Mesenchymal stem cell (in vitro differentiated cells and primary cell): ENCODE data around the gene OR2Z1.

Experiments
- DNase-seq: peaks from one replicate; pipeline ENCODE4 v3.0.0-alpha.2; 2013
- H2AFZ ChIP-seq: one replicate; pipeline ENCODE4 v1.6.1; 2013; ENCODE audit warnings: low read depth, mild to moderate bottlenecking, control low read depth, inconsistent platforms, low read length, moderate library complexity
- H2AK5ac ChIP-seq: 2 replicates; pipeline ENCODE4 v1.6.1; 2013; ENCODE audit warnings: low read length, moderate library complexity, mild to moderate bottlenecking, inconsistent platforms; ENCODE audit not compliant: severe bottlenecking
- H2BK120ac ChIP-seq: one replicate; pipeline ENCODE4 v1.6.1; 2013; ENCODE audit warnings: low read depth, mild to moderate bottlenecking, inconsistent platforms, low read length, moderate library complexity
- H2BK12ac ChIP-seq, 2 experiments: one replicate each; pipeline ENCODE4 v1.6.1; 2013; ENCODE audit warnings: inconsistent platforms in 2 of 2, low read length in 2 of 2, mild to moderate bottlenecking in 2 of 2, moderate library complexity in 2 of 2, control low read depth in 1 of 2
- H2BK15ac ChIP-seq: one replicate; pipeline ENCODE4 v1.6.1; 2013; ENCODE audit warnings: mild to moderate bottlenecking, low read depth, inconsistent platforms; ENCODE audit not compliant: poor library complexity, severe bottlenecking
- H2BK5ac ChIP-seq: 2 replicates; pipeline ENCODE4 v1.6.1; 2013; ENCODE audit warnings: low read depth, mild to moderate bottlenecking, low read length, control low read depth, inconsistent platforms; ENCODE audit not compliant: poor library complexity, severe bottlenecking
- H3K14ac ChIP-seq, 2 experiments: one replicate each; pipeline ENCODE4 v1.6.1; 2013; ENCODE audit warnings: inconsistent platforms in 2 of 2, low read length in 2 of 2, control low read depth in 1 of 2, mild to moderate bottlenecking in 1 of 2, moderate library complexity in 1 of 2
- H3K18ac ChIP-seq, 2 experiments: one replicate each; pipeline ENCODE4 v1.6.1; 2013; ENCODE audit warnings: inconsistent platforms in 2 of 2, low read length in 2 of 2, control low read depth in 1 of 2, low read depth in 1 of 2, mild to moderate bottlenecking in 1 of 2
- H3K23ac ChIP-seq, 2 experiments: one replicate each; pipeline ENCODE4 v1.6.1; 2013; ENCODE audit warnings: inconsistent platforms in 2 of 2, low read length in 2 of 2, mild to moderate bottlenecking in 2 of 2, moderate library complexity in 2 of 2, control low read depth in 1 of 2
- H3K27ac ChIP-seq: 2 replicates; pipeline ENCODE4 v1.5.1; 2013; ENCODE audit warnings: mild to moderate bottlenecking, moderate library complexity, low read length, control low read depth, inconsistent platforms; ENCODE audit not compliant: poor library complexity, severe bottlenecking
- H3K27me3 ChIP-seq, 2 experiments: 2 replicates each; pipeline versions ENCODE4 v1.6.1 to v1.7.0; 2013; ENCODE audit warnings: low read length in 2 of 2, mild to moderate bottlenecking in 2 of 2, moderate library complexity in 2 of 2, control low read depth in 1 of 2, inconsistent platforms in 1 of 2; ENCODE audit not compliant: control insufficient read depth in 1 of 2, insufficient read depth in 1 of 2
- H3K36me3 ChIP-seq, 2 experiments: 2 replicates each; pipeline versions ENCODE4 v1.6.1 to v1.7.0; 2013; ENCODE audit warnings: low read length in 2 of 2, control low read depth in 1 of 2, inconsistent platforms in 1 of 2, low read depth in 1 of 2, mild to moderate bottlenecking in 1 of 2; ENCODE audit not compliant: insufficient read depth in 2 of 2, control insufficient read depth in 1 of 2
- H3K4ac ChIP-seq, 2 experiments: one replicate each; pipeline ENCODE4 v1.6.1; 2013; ENCODE audit warnings: inconsistent platforms in 2 of 2, low read length in 2 of 2, mild to moderate bottlenecking in 2 of 2, moderate library complexity in 2 of 2, control low read depth in 1 of 2, low read depth in 1 of 2
- H3K4me1 ChIP-seq: 2 replicates; pipeline ENCODE4 v1.6.1; 2013; ENCODE audit warnings: low read depth, low read length, control low read depth; ENCODE audit not compliant: control insufficient read depth, insufficient read depth
- H3K4me2 ChIP-seq: 2 replicates; pipeline ENCODE4 v1.6.1; 2013; ENCODE audit warnings: low read length, mild to moderate bottlenecking, inconsistent platforms; ENCODE audit not compliant: poor library complexity, severe bottlenecking
- H3K4me3 ChIP-seq, 2 experiments: 2 replicates each; pipeline versions ENCODE4 v1.5.1 to v1.7.0; 2013; ENCODE audit warnings: low read length in 2 of 2, mild to moderate bottlenecking in 2 of 2, control low read depth in 1 of 2, low read depth in 1 of 2; ENCODE audit not compliant: insufficient read depth in 1 of 2
- H3K79me1 ChIP-seq: replicated peaks from 2 replicates; pipeline ENCODE4 v1.6.1; 2013; ENCODE audit warnings: mild to moderate bottlenecking, control low read depth, low read length, inconsistent platforms; ENCODE audit not compliant: poor library complexity, severe bottlenecking
- H3K9ac ChIP-seq: 2 replicates; pipeline ENCODE4 v1.7.0; 2013; ENCODE audit warnings: mild to moderate bottlenecking, low read length, moderate library complexity
- H3K9me3 ChIP-seq: 2 replicates; pipeline ENCODE4 v1.7.0; 2013; ENCODE audit warnings: mild to moderate bottlenecking, low read length; ENCODE audit not compliant: control insufficient read depth
- H4K8ac ChIP-seq: one replicate; pipeline ENCODE4 v1.6.1; 2013; ENCODE audit warnings: inconsistent platforms, mild to moderate bottlenecking, low read length, moderate library complexity
- H4K91ac ChIP-seq: one replicate; pipeline ENCODE4 v1.6.1; 2013; ENCODE audit warnings: mild to moderate bottlenecking, low read length, inconsistent platforms
- WGBS: methylation state at CpG from one replicate; pipeline ENCODE4 v1.1.7; 2013; ENCODE audit warnings: mixed read lengths; 5-methylcytosine and 5-hydroxymethylcytosine counted together

The OR2Z1 gene

DNA sequence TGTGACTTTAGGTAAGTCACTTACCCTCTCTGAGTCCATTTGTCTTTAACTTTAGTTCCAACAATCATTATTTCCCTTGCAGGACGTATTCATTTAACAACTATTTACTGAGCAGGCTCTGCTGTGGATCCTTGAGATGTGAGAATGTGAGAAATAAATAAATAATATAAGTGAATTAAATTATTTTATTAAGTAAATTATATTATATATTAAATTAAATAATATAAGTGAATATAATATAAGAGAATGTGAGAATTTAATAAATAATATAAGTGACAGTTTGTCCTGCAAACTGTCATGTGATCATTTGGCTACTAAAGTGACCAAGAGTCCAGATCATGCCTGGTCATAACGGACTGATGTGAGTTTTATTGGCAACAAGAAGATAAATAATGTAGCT is 598 bp downstream of the OR2Z1 start:
- Histone ChIP-seq H4K91ac (no peak overlapping the region), H2BK5ac (no peak overlapping the region), H3K27ac (no peak overlapping the region), H3K79me1 (no peaks in the 10 kb centered on the region), H3K4me1 (no peaks in the 10 kb centered on the region), H3K9ac (no peak overlapping the region), H2BK120ac (no peak overlapping the region), H4K8ac (no peak overlapping the region), H2BK12ac (no peak overlapping the region), H3K36me3 (no peaks in the 10 kb centered on the region), H3K9me3 (peaks cover 14% of the 10 kb centered on the region), H3K27me3 (no peaks in the 10 kb centered on the region), H3K4me2 (no peak overlapping the region), H3K14ac (no peak overlapping the region), H2AK5ac (no peak overlapping the region), H3K18ac (no peak overlapping the region), H3K23ac (no peak overlapping the region), H3K4ac (no peak overlapping the region), H2BK15ac (no peak overlapping the region), H2AFZ (no peak overlapping the region), H3K4me3 (no peak overlapping the region)
- 38% methylated on average over 1 of the region's 2 CpGs for WGBS
- no peak for DNase-seq

DNA sequence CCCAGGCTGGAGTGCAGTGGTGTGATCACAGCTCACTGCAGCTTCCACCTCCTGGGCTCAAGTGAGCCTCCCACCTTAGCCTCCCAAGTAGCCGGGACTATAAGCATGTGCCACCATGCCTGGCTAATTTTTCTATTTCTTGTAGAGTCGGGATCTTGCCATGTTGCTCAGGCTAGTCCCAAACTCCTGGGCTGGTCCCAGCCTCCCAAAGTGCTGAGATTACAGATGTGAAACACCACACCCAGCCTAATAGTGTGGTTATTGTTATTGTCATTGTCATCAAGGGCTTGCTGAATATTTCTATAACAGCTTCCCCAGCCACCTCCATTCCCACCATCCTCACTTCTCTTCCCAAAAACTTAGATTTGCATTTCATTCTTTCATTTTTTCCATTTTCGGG is 2.8 kb downstream of the OR2Z1 start:
- Histone ChIP-seq H3K23ac (no peak overlapping the region), H2BK5ac (no peak overlapping the region), H3K9me3 (peaks cover 5% of the 10 kb centered on the region), H3K14ac (no peak overlapping the region), H3K9ac (no peak overlapping the region), H3K27ac (no peak overlapping the region), H3K27me3 (no peaks in the 10 kb centered on the region), H3K79me1 (no peaks in the 10 kb centered on the region), H2BK12ac (no peak overlapping the region), H3K4me3 (no peak overlapping the region), H3K4ac (no peak overlapping the region), H2AFZ (no peak overlapping the region), H3K4me2 (no peak overlapping the region), H2BK120ac (no peak overlapping the region), H3K36me3 (no peaks in the 10 kb centered on the region), H4K91ac (no peak overlapping the region), H2BK15ac (no peak overlapping the region), H2AK5ac (no peak overlapping the region), H3K4me1 (no peaks in the 10 kb centered on the region), H3K18ac (no peak overlapping the region), H4K8ac (no peak overlapping the region)
- 32% methylated on average over 2 of the region's 3 CpGs for WGBS
- no peak for DNase-seq

DNA sequence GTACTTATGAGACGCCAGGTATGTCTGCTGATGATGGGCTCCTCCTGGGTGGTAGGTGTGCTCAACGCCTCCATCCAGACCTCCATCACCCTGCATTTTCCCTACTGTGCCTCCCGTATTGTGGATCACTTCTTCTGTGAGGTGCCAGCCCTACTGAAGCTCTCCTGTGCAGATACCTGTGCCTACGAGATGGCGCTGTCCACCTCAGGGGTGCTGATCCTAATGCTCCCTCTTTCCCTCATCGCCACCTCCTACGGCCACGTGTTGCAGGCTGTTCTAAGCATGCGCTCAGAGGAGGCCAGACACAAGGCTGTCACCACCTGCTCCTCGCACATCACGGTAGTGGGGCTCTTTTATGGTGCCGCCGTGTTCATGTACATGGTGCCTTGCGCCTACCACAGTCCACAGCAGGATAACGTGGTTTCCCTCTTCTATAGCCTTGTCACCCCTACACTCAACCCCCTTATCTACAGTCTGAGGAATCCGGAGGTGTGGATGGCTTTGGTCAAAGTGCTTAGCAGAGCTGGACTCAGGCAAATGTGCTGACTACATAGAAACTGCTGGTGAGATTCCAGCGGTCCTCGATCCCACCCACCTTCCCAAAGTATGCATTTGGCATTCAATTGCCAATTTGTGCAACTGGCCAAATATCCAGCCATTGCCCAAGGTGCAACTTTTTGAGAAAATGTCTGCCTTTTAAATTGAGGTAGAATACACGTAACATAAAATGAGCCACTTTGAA is 10.2 kb downstream of the OR2Z1 start:
- no peak overlapping the region for H3K4ac ChIP-seq
- no peak overlapping the region for H3K14ac ChIP-seq
- H3K9ac ChIP-seq: no peak overlapping the region
- H3K27me3 ChIP-seq: no peaks in the 10 kb centered on the region
- H3K23ac ChIP-seq: no peak overlapping the region
- H2BK12ac ChIP-seq: no peak overlapping the region
- H3K4me3 ChIP-seq: no peak overlapping the region
- H4K8ac ChIP-seq: no peak overlapping the region
- no peak overlapping the region for H3K18ac ChIP-seq
- H2BK120ac ChIP-seq: no peak overlapping the region
- H3K4me1 ChIP-seq: no peaks in the 10 kb centered on the region
- DNase-seq: no peak
- H2AK5ac ChIP-seq: no peak overlapping the region
- no peak overlapping the region for H3K27ac ChIP-seq
- H3K9me3 ChIP-seq: peaks cover 8% of the 10 kb centered on the region
- H2AFZ ChIP-seq: no peak overlapping the region
- H3K79me1 ChIP-seq: no peaks in the 10 kb centered on the region
- H3K36me3 ChIP-seq: no peaks in the 10 kb centered on the region
- H4K91ac ChIP-seq: no peak overlapping the region
- no peak overlapping the region for H3K4me2 ChIP-seq
- 86% methylated on average over 17 of the region's 19 CpGs for WGBS
- H2BK15ac ChIP-seq: no peak overlapping the region
- H2BK5ac ChIP-seq: no peak overlapping the region

DNA sequence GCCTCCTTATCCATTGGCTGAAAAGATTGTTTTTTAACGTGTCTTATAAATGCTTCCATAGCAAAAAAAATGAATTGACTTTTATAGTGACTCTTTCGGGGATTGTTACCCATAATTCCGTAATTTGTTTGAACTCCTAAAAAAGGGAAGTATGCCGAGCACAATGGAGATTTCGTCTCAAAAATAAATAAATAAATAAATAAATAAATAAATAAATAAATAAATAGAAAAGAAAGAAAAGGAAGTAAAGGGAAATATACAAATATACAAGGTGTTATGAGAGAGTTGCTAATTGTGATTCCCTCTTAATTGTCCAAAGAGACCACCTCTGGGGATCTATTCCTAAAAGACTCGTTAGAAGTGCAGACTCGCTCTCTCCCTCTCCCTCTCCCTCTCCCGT is 16.9 kb downstream of the OR2Z1 start:
- no peak overlapping the region for H4K91ac ChIP-seq
- no peak overlapping the region for H3K4ac ChIP-seq
- no peaks in the 10 kb centered on the region for H3K9me3 ChIP-seq
- no peak overlapping the region for H3K9ac ChIP-seq
- H3K79me1 ChIP-seq: no peaks in the 10 kb centered on the region
- no peak for DNase-seq
- no peak overlapping the region for H2AFZ ChIP-seq
- no peak overlapping the region for H2BK15ac ChIP-seq
- H3K27me3 ChIP-seq: no peaks in the 10 kb centered on the region
- 84% methylated on average over 3 of the region's 8 CpGs for WGBS
- H2BK5ac ChIP-seq: no peak overlapping the region
- no peak overlapping the region for H3K23ac ChIP-seq
- no peaks in the 10 kb centered on the region for H3K4me1 ChIP-seq
- H3K18ac ChIP-seq: no peak overlapping the region
- H3K36me3 ChIP-seq: no peaks in the 10 kb centered on the region
- H3K4me3 ChIP-seq: no peak overlapping the region
- H3K27ac ChIP-seq: no peak overlapping the region
- no peak overlapping the region for H2BK12ac ChIP-seq
- no peak overlapping the region for H2BK120ac ChIP-seq
- H2AK5ac ChIP-seq: no peak overlapping the region
- H4K8ac ChIP-seq: no peak overlapping the region
- no peak overlapping the region for H3K4me2 ChIP-seq
- H3K14ac ChIP-seq: no peak overlapping the region
